DOHH2 (cell line): Measurements from ENCODE around the gene PLA1A.
"Not testable (repeated sequence)": the region's sequence is repeated elsewhere in the genome, so short reads cannot be mapped to it uniquely, and the experiment has no call there.

Experiments
- H3F3A ChIP-seq: fragments of 200-600 bp; sonication (generic), shearing (Covaris generic); 2 replicates; pipeline ENCODE4 v1.6.0; 2016; ENCODE audit warnings: antibody characterized with exemption, mild to moderate bottlenecking; ENCODE audit not compliant: control insufficient read depth, insufficient read depth
- H3K27ac ChIP-seq: fragments of 200-600 bp; sonication (generic); 2 replicates; pipeline ENCODE4 v1.5.1; 2014; ENCODE audit warnings: low read depth, mild to moderate bottlenecking, low read length, moderate library complexity
- H3K27me3 ChIP-seq: fragments of 200-600 bp; sonication (generic); 2 replicates; pipeline ENCODE4 v1.6.1; 2014; ENCODE audit warnings: mild to moderate bottlenecking, low read length, mixed read lengths; ENCODE audit not compliant: control insufficient read depth
- H3K36me3 ChIP-seq: fragments of 200-600 bp; sonication (generic); 2 replicates; pipeline ENCODE4 v1.6.1; 2014; ENCODE audit warnings: mild to moderate bottlenecking, low read length, moderate library complexity, mixed read lengths; ENCODE audit not compliant: control insufficient read depth
- H3K4me1 ChIP-seq: fragments of 200-600 bp; sonication (generic); 2 replicates; pipeline ENCODE4 v1.6.1; 2014; ENCODE audit warnings: mild to moderate bottlenecking, low read length, mixed read lengths; ENCODE audit not compliant: control insufficient read depth
- H3K4me2 ChIP-seq: fragments of 200-600 bp; sonication (generic); 2 replicates; pipeline ENCODE4 v1.6.0; 2014; ENCODE audit warnings: mild to moderate bottlenecking, low read length, moderate library complexity
- H3K4me3 ChIP-seq: fragments of 200-600 bp; sonication (generic); 2 replicates; pipeline ENCODE4 v1.5.1; 2014; ENCODE audit warnings: mild to moderate bottlenecking, low read length, mixed read lengths
- H3K79me2 ChIP-seq: fragments of 200-600 bp; sonication (generic); 2 replicates; pipeline ENCODE4 v1.6.1; 2014; ENCODE audit warnings: mild to moderate bottlenecking, low read length, mixed read lengths; ENCODE audit not compliant: control insufficient read depth
- H3K9me2 ChIP-seq: fragments of 200-600 bp; sonication (generic); replicated peaks from 2 replicates; pipeline ENCODE4 v1.6.1; 2014; ENCODE audit warnings: mild to moderate bottlenecking, low read length, mixed read lengths; ENCODE audit not compliant: control insufficient read depth
- H3K9me3 ChIP-seq: fragments of 200-600 bp; sonication (generic); 2 replicates; pipeline ENCODE4 v1.6.1; 2014; ENCODE audit warnings: antibody characterized with exemption, low read length, mixed read lengths; ENCODE audit not compliant: control insufficient read depth, insufficient read depth
- H4K20me1 ChIP-seq: fragments of 200-600 bp; sonication (generic); 2 replicates; pipeline ENCODE4 v1.6.0; 2014; ENCODE audit warnings: low read depth, mild to moderate bottlenecking, antibody characterized with exemption, low read length, moderate library complexity; ENCODE audit not compliant: control insufficient read depth, insufficient read depth
- CTCF ChIP-seq: fragments of 200-600 bp; sonication (generic); IDR thresholded peaks from one replicate; pipeline ENCODE4 v1.5.1; 2014; ENCODE audit warnings: antibody characterized with exemption, mild to moderate bottlenecking, low read depth, low read length; ENCODE audit not compliant: poor library complexity, severe bottlenecking
- EZH2phosphoT487 ChIP-seq: fragments of 200-600 bp; sonication (generic); IDR thresholded peaks from 2 replicates; pipeline ENCODE4 v1.6.1; 2017; ENCODE audit warnings: borderline replicate concordance, mild to moderate bottlenecking, antibody characterized with exemption, low read length, moderate library complexity, mixed read lengths

PLA1A gene

GRCh38 chr3:119562307-119562961 is 35.3 kb upstream of the PLA1A start:
- Histone ChIP-seq H3K27me3 (no peaks in the 10 kb centered on the region), H4K20me1 (no peaks in the 10 kb centered on the region), H3K4me1 (peaks cover 33% of the 10 kb centered on the region), H3K79me2 (peaks cover 6% of the 10 kb centered on the region), H3K36me3 (peaks cover 4% of the 10 kb centered on the region), H3K27ac (no peak overlapping the region), H3K4me2 (no peak overlapping the region), H3F3A (no peaks in the 10 kb centered on the region), H3K9me3 (no peaks in the 10 kb centered on the region), H3K4me3 (no peak overlapping the region), H3K9me2 (no peaks in the 10 kb centered on the region)
- TF ChIP-seq EZH2phosphoT487 (no peak), CTCF (no peak)

GRCh38 chr3:119563334-119563733 is 34.4 kb upstream of the PLA1A start:
- not testable (repeated sequence) for H3K36me3 ChIP-seq, H3K9me3 ChIP-seq, H3K79me2 ChIP-seq, H3K27me3 ChIP-seq, H3K4me3 ChIP-seq, H3K27ac ChIP-seq, H4K20me1 ChIP-seq, H3K9me2 ChIP-seq, H3F3A ChIP-seq, H3K4me2 ChIP-seq
- H3K4me1 ChIP-seq, result peaks cover 24% of the 10 kb centered on the region

- Histone ChIP-seq H3K9me2 (no peaks in the 10 kb centered on the region), H4K20me1 (no peaks in the 10 kb centered on the region), H3K4me3 (no peak overlapping the region), H3F3A (no peaks in the 10 kb centered on the region), H3K36me3 (no peaks in the 10 kb centered on the region), H3K4me1 (no peaks in the 10 kb centered on the region), H3K79me2 (no peaks in the 10 kb centered on the region), H3K27me3 (no peaks in the 10 kb centered on the region), H3K27ac (no peak overlapping the region), H3K9me3 (no peaks in the 10 kb centered on the region), H3K4me2 (no peak overlapping the region)
- no peak for TF ChIP-seq CTCF
- TF ChIP-seq EZH2phosphoT487, result no peak
Observed at GRCh38 chr3:119569156-119569555, 28.5 kb upstream of the PLA1A start.

- TF ChIP-seq EZH2phosphoT487 (no peak), CTCF (no peak)
- Histone ChIP-seq H3K4me1 (no peaks in the 10 kb centered on the region), H3F3A (no peaks in the 10 kb centered on the region), H3K27ac (no peak overlapping the region), H3K4me3 (no peak overlapping the region), H3K27me3 (no peaks in the 10 kb centered on the region), H3K79me2 (no peaks in the 10 kb centered on the region), H3K36me3 (no peaks in the 10 kb centered on the region), H3K9me3 (no peaks in the 10 kb centered on the region), H3K9me2 (no peaks in the 10 kb centered on the region), H3K4me2 (no peak overlapping the region), H4K20me1 (no peaks in the 10 kb centered on the region)
Observed at GRCh38 chr3:119570229-119570628, 27.5 kb upstream of the PLA1A start.
